Activated T-helper 17 cell treated with anti-CD3 and anti-CD28 coated beads, Interleukin-2, amount 50 U/mL, for 72 hours (primary cell): ENCODE measurements around the gene STX2. TPM values are rescaled to one million over a fixed set of nuclear protein-coding genes. Genes with fewer than 3 reads are reported as not detected.
A peak's percentile ranks its signal among the peaks of the same experiment; 100 is the strongest.
"Not testable (repeated sequence)": the region's sequence is repeated elsewhere in the genome, so short reads cannot be mapped to it uniquely, and the experiment has no call there.

ENCODE experiments used
- ATAC-seq: fragments of 150-1000 bp; cut with Tn5 transposase; replicated peaks from 2 replicates; pipeline ENCODE4 v1.10.0; 2021; ENCODE audit warnings: mild to moderate bottlenecking, moderate library complexity
- H3K27ac Mint-ChIP-seq: one replicate; pipeline ENCODE4 v1.8.0; 2022; ENCODE audit warnings: mixed read lengths
- H3K27me3 Mint-ChIP-seq: one replicate; pipeline ENCODE4 v1.8.0; 2022; ENCODE audit warnings: mixed read lengths
- H3K36me3 Mint-ChIP-seq: one replicate; pipeline ENCODE4 v1.8.0; 2022; ENCODE audit warnings: low read depth, mild to moderate bottlenecking, mixed read lengths
- H3K4me1 Mint-ChIP-seq: one replicate; pipeline ENCODE4 v1.8.0; 2022; ENCODE audit warnings: mixed read lengths
- H3K4me3 Mint-ChIP-seq: one replicate; pipeline ENCODE4 v1.8.0; 2022; ENCODE audit warnings: mild to moderate bottlenecking, mixed read lengths
- H3K9me3 Mint-ChIP-seq: one replicate; pipeline ENCODE4 v1.8.0; 2022; ENCODE audit warnings: mixed read lengths
- total RNA-seq, 2 donors: library from RNA; stranded (reverse); gene quantifications; one replicate each; pipeline ENCODE4 v1.2.3, GENCODE V29; 2022

Gene STX2
- total RNA-seq, 2 donors from 2014 or later, result 16.5 to 18.2 TPM

GRCh38 chr12:130873825-130874224 lies 34.8 kb upstream of the STX2 start:
- Mint-ChIP-seq H3K9me3 (peaks cover 3% of the 10 kb centered on the region), H3K4me1 (peaks cover 30% of the 10 kb centered on the region), H3K27ac (peak overlapping the region; percentile 99), H3K36me3 (peaks cover 64% of the 10 kb centered on the region), H3K27me3 (no peaks in the 10 kb centered on the region), H3K4me3 (peak overlapping the region; percentile 100)
- ATAC-seq, result peak; percentile 53

GRCh38 chr12:130873106-130873795 lies 34.2 kb upstream of the STX2 start:
- no peak for ATAC-seq
- Mint-ChIP-seq H3K9me3 (peaks cover 3% of the 10 kb centered on the region), H3K36me3 (peaks cover 64% of the 10 kb centered on the region), H3K27ac (peak overlapping the region; percentile 99), H3K27me3 (no peaks in the 10 kb centered on the region), H3K4me3 (peak overlapping the region; percentile 100), H3K4me1 (peaks cover 33% of the 10 kb centered on the region)

- H3K27me3 Mint-ChIP-seq, result no peaks in the 10 kb centered on the region
- peaks cover 33% of the 10 kb centered on the region for H3K4me1 Mint-ChIP-seq
- peak overlapping the region; percentile 99 for H3K27ac Mint-ChIP-seq
- H3K36me3 Mint-ChIP-seq, result peaks cover 58% of the 10 kb centered on the region
- H3K4me3 Mint-ChIP-seq, result peak overlapping the region; percentile 100
- ATAC-seq, result peak; percentile 30
- H3K9me3 Mint-ChIP-seq, result peaks cover 3% of the 10 kb centered on the region
Observed at GRCh38 chr12:130872179-130873096, 33.4 kb upstream of the STX2 start.

GRCh38 chr12:130871286-130872178 lies 32.5 kb upstream of the STX2 start, which contains the start of gene RAN:
Gene RAN, plus strand, starts transcription at chr12:130872066. Its CDS starts 528 bp downstream, at chr12:130872594.
- Mint-ChIP-seq H3K4me3 (peak within 1 kb of the TSS; percentile 100), H3K4me1 (peaks cover 24% of the 10 kb centered on the region), H3K27me3 (no peaks in the 10 kb centered on the region), H3K9me3 (peaks cover 3% of the 10 kb centered on the region), H3K36me3 (peaks cover 49% of the 10 kb centered on the region), H3K27ac (peak within 1 kb of the TSS; percentile 99)
- ATAC-seq, result peak; percentile 69

- Mint-ChIP-seq H3K36me3 (peaks cover 41% of the 10 kb centered on the region), H3K27ac (peak overlapping the region; percentile 93), H3K9me3 (peaks cover 3% of the 10 kb centered on the region), H3K27me3 (no peaks in the 10 kb centered on the region), H3K4me1 (peaks cover 20% of the 10 kb centered on the region), H3K4me3 (peak overlapping the region; percentile 86)
- ATAC-seq, result peak; percentile 65
Observed at GRCh38 chr12:130870442-130871285, 31.6 kb upstream of the STX2 start.

- Mint-ChIP-seq H3K27me3 (no peaks in the 10 kb centered on the region), H3K9me3 (peaks cover 3% of the 10 kb centered on the region), H3K36me3 (peaks cover 18% of the 10 kb centered on the region), H3K4me1 (peaks cover 10% of the 10 kb centered on the region), H3K4me3 (no peak overlapping the region), H3K27ac (no peak overlapping the region)
- ATAC-seq, result no peak
Observed at GRCh38 chr12:130868412-130868811, 29.4 kb upstream of the STX2 start.

- Mint-ChIP-seq H3K36me3 (no peaks in the 10 kb centered on the region), H3K4me3 (no peak overlapping the region), H3K4me1 (peaks cover 3% of the 10 kb centered on the region), H3K9me3 (no peaks in the 10 kb centered on the region), H3K27ac (no peak overlapping the region), H3K27me3 (no peaks in the 10 kb centered on the region)
- no peak for ATAC-seq
Observed at GRCh38 chr12:130863298-130863697, 24.2 kb upstream of the STX2 start.

GRCh38 chr12:130862771-130863170 lies 23.7 kb upstream of the STX2 start:
- H3K36me3 Mint-ChIP-seq, H3K4me3 Mint-ChIP-seq, H3K4me1 Mint-ChIP-seq, H3K27ac Mint-ChIP-seq, ATAC-seq, H3K9me3 Mint-ChIP-seq, H3K27me3 Mint-ChIP-seq: not testable (repeated sequence)

- Mint-ChIP-seq H3K27ac (no peak overlapping the region), H3K27me3 (no peaks in the 10 kb centered on the region)
- ATAC-seq, result no peak
Observed at GRCh38 chr12:130862161-130862560, 23.1 kb upstream of the STX2 start.

GRCh38 chr12:130860311-130860710 lies 21.3 kb upstream of the STX2 start:
- Mint-ChIP-seq H3K27ac (no peak overlapping the region), H3K9me3 (no peaks in the 10 kb centered on the region), H3K36me3 (no peaks in the 10 kb centered on the region), H3K4me3 (no peak overlapping the region), H3K4me1 (no peaks in the 10 kb centered on the region), H3K27me3 (no peaks in the 10 kb centered on the region)
- ATAC-seq, result no peak

More at GRCh38 chr12:130862161-130862560, 23.1 kb upstream of the STX2 start:
- H3K36me3 Mint-ChIP-seq, result no peaks in the 10 kb centered on the region
- H3K9me3 Mint-ChIP-seq, result no peaks in the 10 kb centered on the region
- H3K4me1 Mint-ChIP-seq, result no peaks in the 10 kb centered on the region
- H3K4me3 Mint-ChIP-seq, result no peak overlapping the region

- Mint-ChIP-seq H3K9me3 (no peaks in the 10 kb centered on the region), H3K27ac (no peak overlapping the region), H3K27me3 (no peaks in the 10 kb centered on the region), H3K36me3 (no peaks in the 10 kb centered on the region), H3K4me3 (no peak overlapping the region), H3K4me1 (no peaks in the 10 kb centered on the region)
- peak; percentile 70 for ATAC-seq
Observed at GRCh38 chr12:130859161-130859560, 20.1 kb upstream of the STX2 start.

GRCh38 chr12:130858084-130858483 lies 19.0 kb upstream of the STX2 start:
- no peaks in the 10 kb centered on the region for H3K9me3 Mint-ChIP-seq
- no peaks in the 10 kb centered on the region for H3K4me1 Mint-ChIP-seq

GRCh38 chr12:130856088-130856487 lies 17.0 kb upstream of the STX2 start:
- no peak overlapping the region for H3K4me3 Mint-ChIP-seq
- H3K27ac Mint-ChIP-seq, result no peak overlapping the region
- H3K36me3 Mint-ChIP-seq, result no peaks in the 10 kb centered on the region

More at GRCh38 chr12:130858084-130858483, 19.0 kb upstream of the STX2 start:
- Mint-ChIP-seq H3K27me3 (no peaks in the 10 kb centered on the region), H3K4me3 (no peak overlapping the region), H3K36me3 (no peaks in the 10 kb centered on the region), H3K27ac (no peak overlapping the region)
- no peak for ATAC-seq

More at GRCh38 chr12:130856088-130856487, 17.0 kb upstream of the STX2 start:
- Mint-ChIP-seq H3K4me1 (no peaks in the 10 kb centered on the region), H3K27me3 (no peaks in the 10 kb centered on the region), H3K9me3 (no peaks in the 10 kb centered on the region)
- no peak for ATAC-seq
